HFFc6 (cell line): ENCODE results near the gene DYNC1H1. TPM values are rescaled to one million over a fixed set of nuclear protein-coding genes. Genes with fewer than 3 reads are reported as not detected.

ENCODE experiments used
- DNase-seq: peaks from one replicate; pipeline ENCODE4 v3.0.0-alpha.2; 2018
- H3K27ac Mint-ChIP-seq: 2 replicates; pipeline ENCODE4 v1.8.0; 2020; ENCODE audit warnings: mild to moderate bottlenecking, mixed read lengths
- H3K27me3 Mint-ChIP-seq: 2 replicates; pipeline ENCODE4 v1.8.0; 2021; ENCODE audit warnings: mild to moderate bottlenecking, moderate library complexity, mixed read lengths; ENCODE audit not compliant: insufficient read depth
- H3K36me3 Mint-ChIP-seq: 2 replicates; pipeline ENCODE4 v1.8.0; 2021; ENCODE audit warnings: low read depth, mixed read lengths
- H3K4me1 Mint-ChIP-seq: 2 replicates; pipeline ENCODE4 v1.8.0; 2020; ENCODE audit warnings: low read depth, mixed read lengths
- H3K4me3 Mint-ChIP-seq: 2 replicates; pipeline ENCODE4 v1.8.0; 2020; ENCODE audit warnings: mild to moderate bottlenecking, moderate library complexity, mixed read lengths
- H3K9me3 Mint-ChIP-seq: 2 replicates; pipeline ENCODE4 v1.8.0; 2020; ENCODE audit warnings: mild to moderate bottlenecking, mixed read lengths
- total RNA-seq, 6 experiments: library from RNA; stranded (reverse); fragmentation: NEBNext Ultra II Directional; extraction: Animal tissue kit (Norgen Biotek cat#: 25700); gene quantifications; 2 replicates in 1 of 6; 3 replicates in 5 of 6; pipeline ENCODE4 v1.2.3, GENCODE V29; 2021
- TF ChIP-seq, protein P1 (sequence below): fragments of 200-600 bp; sonication (generic); IDR thresholded peaks from 2 replicates; pipeline ENCODE4 v1.5.0; 2021; ENCODE audit warnings: antibody characterized with exemption, mild to moderate bottlenecking

Gene DYNC1H1
- total RNA-seq, 6 experiments from 2014 or later: 364 to 643 (median 408) TPM

- peaks cover 41% of the 10 kb centered on the region for H3K4me1 Mint-ChIP-seq
- no peaks in the 10 kb centered on the region for H3K9me3 Mint-ChIP-seq
- TF ChIP-seq, protein P1, sequence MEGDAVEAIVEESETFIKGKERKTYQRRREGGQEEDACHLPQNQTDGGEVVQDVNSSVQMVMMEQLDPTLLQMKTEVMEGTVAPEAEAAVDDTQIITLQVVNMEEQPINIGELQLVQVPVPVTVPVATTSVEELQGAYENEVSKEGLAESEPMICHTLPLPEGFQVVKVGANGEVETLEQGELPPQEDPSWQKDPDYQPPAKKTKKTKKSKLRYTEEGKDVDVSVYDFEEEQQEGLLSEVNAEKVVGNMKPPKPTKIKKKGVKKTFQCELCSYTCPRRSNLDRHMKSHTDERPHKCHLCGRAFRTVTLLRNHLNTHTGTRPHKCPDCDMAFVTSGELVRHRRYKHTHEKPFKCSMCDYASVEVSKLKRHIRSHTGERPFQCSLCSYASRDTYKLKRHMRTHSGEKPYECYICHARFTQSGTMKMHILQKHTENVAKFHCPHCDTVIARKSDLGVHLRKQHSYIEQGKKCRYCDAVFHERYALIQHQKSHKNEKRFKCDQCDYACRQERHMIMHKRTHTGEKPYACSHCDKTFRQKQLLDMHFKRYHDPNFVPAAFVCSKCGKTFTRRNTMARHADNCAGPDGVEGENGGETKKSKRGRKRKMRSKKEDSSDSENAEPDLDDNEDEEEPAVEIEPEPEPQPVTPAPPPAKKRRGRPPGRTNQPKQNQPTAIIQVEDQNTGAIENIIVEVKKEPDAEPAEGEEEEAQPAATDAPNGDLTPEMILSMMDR: no peak
- H3K27ac Mint-ChIP-seq: peak overlapping the region; percentile 88
- no peak for DNase-seq
- peaks cover 55% of the 10 kb centered on the region for H3K36me3 Mint-ChIP-seq
- H3K4me3 Mint-ChIP-seq: no peak overlapping the region
- H3K27me3 Mint-ChIP-seq: peaks cover 18% of the 10 kb centered on the region
These were observed 63.6 kb downstream of the DYNC1H1 start for GRCh38 chr14:102027951-102028350.

DNA sequence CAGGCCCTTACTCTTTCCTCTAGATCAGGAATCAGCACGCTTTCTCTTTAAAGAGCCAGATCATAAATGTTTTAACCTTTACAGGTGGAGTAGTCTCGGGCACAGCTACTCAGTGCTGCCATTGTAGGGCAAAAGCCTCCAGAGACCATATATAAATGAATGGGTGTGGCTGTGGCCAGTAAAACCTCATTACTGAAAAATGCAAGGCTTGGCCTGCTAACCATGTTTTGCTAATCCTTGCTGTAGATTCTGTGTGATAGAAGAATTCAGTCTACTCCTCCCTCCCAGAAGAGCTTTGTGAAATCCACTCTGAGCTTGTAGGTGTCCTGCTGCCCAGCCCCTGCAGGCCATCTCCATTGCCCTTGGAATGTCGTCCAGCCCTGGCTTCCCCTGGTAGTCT, 64.4 kb downstream of the DYNC1H1 start:
- peak; percentile 90 for DNase-seq
- TF ChIP-seq, protein P1: peak; percentile 17; the same call in 1 of the 2 replicates
- Mint-ChIP-seq H3K4me1 (peaks cover 41% of the 10 kb centered on the region), H3K4me3 (peak overlapping the region; percentile 39), H3K36me3 (peaks cover 61% of the 10 kb centered on the region), H3K27ac (peak overlapping the region; percentile 88), H3K27me3 (peaks cover 13% of the 10 kb centered on the region), H3K9me3 (no peaks in the 10 kb centered on the region)

DNA sequence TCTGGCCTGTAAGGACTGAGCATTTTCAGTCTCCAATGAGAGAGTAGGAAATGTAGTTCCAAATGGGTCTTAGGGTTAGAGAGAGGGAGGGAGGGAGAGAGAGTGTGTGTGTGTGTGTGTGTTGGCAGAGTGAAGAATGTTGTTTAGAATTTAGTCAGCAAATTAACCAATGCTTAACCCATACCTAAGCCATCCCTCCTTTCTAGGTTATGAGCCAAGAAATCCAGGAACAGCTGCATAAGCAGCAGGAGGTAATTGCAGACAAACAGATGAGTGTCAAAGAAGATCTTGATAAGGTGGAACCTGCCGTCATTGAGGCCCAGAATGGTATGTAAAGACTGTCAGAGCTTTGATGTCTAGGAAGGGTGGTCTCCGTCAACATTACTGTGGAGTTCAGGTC, 65.6 kb downstream of the DYNC1H1 start:
- H3K4me3 Mint-ChIP-seq: peak overlapping the region; percentile 52

DNA sequence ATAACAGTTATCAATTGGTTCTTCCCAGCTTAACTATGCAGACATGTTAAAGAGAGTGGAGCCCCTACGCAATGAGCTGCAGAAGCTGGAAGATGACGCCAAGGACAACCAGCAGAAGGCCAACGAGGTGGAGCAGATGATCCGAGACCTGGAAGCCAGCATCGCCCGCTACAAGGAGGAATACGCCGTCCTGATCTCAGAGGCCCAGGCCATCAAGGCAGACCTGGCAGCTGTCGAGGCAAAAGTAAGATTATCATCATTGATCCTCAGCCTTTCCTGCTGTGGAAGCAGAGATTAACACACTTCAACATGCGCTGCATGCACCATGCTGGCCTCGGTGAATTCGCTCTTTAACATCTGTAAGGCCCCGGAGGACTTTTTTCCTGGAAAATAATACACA, 68.9 kb downstream of the DYNC1H1 start:
- TF ChIP-seq, protein P1: no peak
- Mint-ChIP-seq H3K4me1 (peaks cover 29% of the 10 kb centered on the region), H3K9me3 (no peaks in the 10 kb centered on the region), H3K27ac (no peak overlapping the region; the same call in 1 of the 2 replicates), H3K4me3 (no peak overlapping the region), H3K36me3 (peaks cover 60% of the 10 kb centered on the region), H3K27me3 (peaks cover 6% of the 10 kb centered on the region)
- DNase-seq: no peak

More for the DNA sequence above, 65.6 kb downstream of the DYNC1H1 start:
- Mint-ChIP-seq H3K27ac (peak overlapping the region; percentile 88), H3K4me1 (peaks cover 49% of the 10 kb centered on the region), H3K27me3 (peaks cover 13% of the 10 kb centered on the region), H3K36me3 (peaks cover 63% of the 10 kb centered on the region), H3K9me3 (no peaks in the 10 kb centered on the region)
- TF ChIP-seq, protein P1: no peak
- peak; percentile 27 for DNase-seq

- Mint-ChIP-seq H3K4me1 (peaks cover 19% of the 10 kb centered on the region), H3K36me3 (peaks cover 62% of the 10 kb centered on the region), H3K27ac (peak overlapping the region; percentile 35; the same call in 1 of the 2 replicates)
These were observed 69.9 kb downstream of the DYNC1H1 start for GRCh38 chr14:102034301-102034700.

More at GRCh38 chr14:102034301-102034700, 69.9 kb downstream of the DYNC1H1 start:
- TF ChIP-seq, protein P1: no peak
- Mint-ChIP-seq H3K4me3 (peak overlapping the region; percentile 30; the same call in 1 of the 2 replicates), H3K9me3 (no peaks in the 10 kb centered on the region), H3K27me3 (peaks cover 10% of the 10 kb centered on the region)
- DNase-seq: no peak
